OCI-LY1 (cell line): ENCODE data around the gene S100A16.

Source experiments
- H2AFZ ChIP-seq: fragments of 200-600 bp; sonication (generic), shearing (Covaris generic); 2 replicates; pipeline ENCODE4 v1.6.0; 2014; ENCODE audit warnings: antibody characterized with exemption, mild to moderate bottlenecking, low read length
- H3F3A ChIP-seq: fragments of 200-600 bp; sonication (generic), shearing (Covaris generic); 2 replicates; pipeline ENCODE4 v1.6.0; 2014; ENCODE audit warnings: mild to moderate bottlenecking, antibody characterized with exemption, low read length, moderate library complexity; ENCODE audit not compliant: insufficient read depth
- H3K27ac ChIP-seq: fragments of 200-600 bp; sonication (generic); 2 replicates; pipeline ENCODE4 v1.5.1; 2014; ENCODE audit warnings: low read length, mixed run types, mild to moderate bottlenecking, low read depth; ENCODE audit not compliant: poor library complexity, severe bottlenecking
- H3K27me3 ChIP-seq: fragments of 200-600 bp; sonication (generic); 2 replicates; pipeline ENCODE4 v1.6.0; 2014; ENCODE audit warnings: antibody characterized with exemption, mild to moderate bottlenecking, low read length, moderate library complexity; ENCODE audit not compliant: insufficient read depth
- H3K36me3 ChIP-seq: fragments of 200-600 bp; sonication (generic); 2 replicates; pipeline ENCODE4 v1.6.1; 2014; ENCODE audit warnings: mild to moderate bottlenecking, antibody characterized with exemption, low read length, moderate library complexity, mixed read lengths; ENCODE audit not compliant: insufficient read depth
- H3K4me1 ChIP-seq: fragments of 200-600 bp; sonication (generic); 2 replicates; pipeline ENCODE4 v1.5.1; 2014; ENCODE audit warnings: mild to moderate bottlenecking, low read length, moderate library complexity; ENCODE audit not compliant: insufficient read depth, severe bottlenecking
- H3K4me2 ChIP-seq: fragments of 200-600 bp; sonication (generic), shearing (Covaris generic); 2 replicates; pipeline ENCODE4 v1.6.1; 2014; ENCODE audit warnings: low read length
- H3K4me3 ChIP-seq: fragments of 200-600 bp; sonication (generic); 2 replicates; pipeline ENCODE4 v1.5.1; 2014; ENCODE audit warnings: low read length, low read depth, mild to moderate bottlenecking, mixed read lengths; ENCODE audit not compliant: poor library complexity, severe bottlenecking
- H3K79me2 ChIP-seq: fragments of 200-600 bp; shearing (Covaris generic); 2 replicates; pipeline ENCODE4 v1.6.1; 2016; ENCODE audit warnings: mixed run types, low read length, mixed read lengths; ENCODE audit not compliant: insufficient read depth
- H3K9ac ChIP-seq: fragments of 200-600 bp; sonication (generic), shearing (Covaris generic); 2 replicates; pipeline ENCODE4 v1.6.1; 2014; ENCODE audit warnings: mild to moderate bottlenecking, low read length, mixed read lengths
- H3K9me2 ChIP-seq: fragments of 200-600 bp; sonication (generic), shearing (Covaris generic); 2 replicates; pipeline ENCODE4 v1.6.1; 2014; ENCODE audit warnings: low read depth, mild to moderate bottlenecking, low read length, mixed read lengths
- H3K9me3 ChIP-seq: fragments of 200-600 bp; shearing (Covaris generic); 2 replicates; pipeline ENCODE4 v1.6.1; 2014; ENCODE audit warnings: low read length, mixed read lengths
- H4K20me1 ChIP-seq: fragments of 200-600 bp; sonication (generic), shearing (Covaris generic); 2 replicates; pipeline ENCODE4 v1.6.0; 2016; ENCODE audit warnings: mild to moderate bottlenecking, low read length; ENCODE audit not compliant: insufficient read depth
- CTCF ChIP-seq: fragments of 200-600 bp; sonication (generic), shearing (Covaris generic); IDR thresholded peaks from 2 replicates; pipeline ENCODE4 v1.5.1; 2017; ENCODE audit warnings: mild to moderate bottlenecking, antibody characterized with exemption, low read length, moderate library complexity, mixed read lengths
- EZH2 ChIP-seq: fragments of 200-600 bp; sonication (generic), shearing (Covaris generic); IDR thresholded peaks from 2 replicates; pipeline ENCODE4 v1.8.0; 2017; ENCODE audit warnings: borderline replicate concordance, mixed run types, mild to moderate bottlenecking, antibody characterized with exemption, low read length, moderate library complexity, mixed read lengths

The S100A16 gene

DNA sequence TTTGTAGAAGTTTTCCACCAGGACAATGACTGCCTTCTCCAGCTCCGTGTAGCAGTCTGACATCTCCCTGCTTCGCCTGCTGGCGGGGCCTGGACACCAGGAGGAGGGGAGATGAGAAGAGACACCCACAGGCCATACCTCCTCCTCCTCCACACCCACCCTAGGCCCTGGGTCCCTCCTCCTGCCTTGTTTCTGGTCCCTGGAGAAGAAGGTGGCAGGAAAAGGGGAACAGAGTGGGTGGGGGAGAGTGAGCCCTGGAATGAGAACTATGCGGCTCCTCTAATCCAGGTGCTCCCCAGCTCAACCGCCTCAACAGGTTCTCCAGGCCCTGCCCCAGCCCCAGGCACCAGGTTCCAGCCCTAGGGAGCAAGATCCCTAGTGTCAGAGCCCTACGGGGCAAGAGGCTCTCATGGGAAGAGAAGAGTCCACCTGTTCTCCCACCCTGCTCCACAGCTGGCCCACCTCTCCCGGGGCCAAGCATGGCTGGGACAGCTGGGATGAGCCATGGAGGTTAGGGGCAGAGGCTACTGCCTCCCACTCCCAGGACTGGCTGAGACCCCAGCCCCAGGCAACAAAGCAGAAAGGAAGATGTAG, 4.8 kb downstream of the S100A16 start:
- H4K20me1 ChIP-seq = no peaks in the 10 kb centered on the region
- H3K36me3 ChIP-seq = no peaks in the 10 kb centered on the region
- no peaks in the 10 kb centered on the region for H3K4me1 ChIP-seq
- no peak overlapping the region for H3K4me2 ChIP-seq
- H3K9me3 ChIP-seq = no peaks in the 10 kb centered on the region
- no peaks in the 10 kb centered on the region for H3K9me2 ChIP-seq
- no peak overlapping the region for H3K9ac ChIP-seq
- H3F3A ChIP-seq = no peaks in the 10 kb centered on the region
- TF ChIP-seq EZH2 = no peak
- H3K27me3 ChIP-seq = no peaks in the 10 kb centered on the region; the same call in 1 of the 2 replicates
- no peaks in the 10 kb centered on the region for H3K79me2 ChIP-seq
- H2AFZ ChIP-seq = no peak overlapping the region
- H3K27ac ChIP-seq = no peak overlapping the region
- no peak overlapping the region for H3K4me3 ChIP-seq

- Histone ChIP-seq H3K36me3 (no peaks in the 10 kb centered on the region), H2AFZ (no peak overlapping the region), H3K9me3 (no peaks in the 10 kb centered on the region), H3K4me2 (no peak overlapping the region), H3K27me3 (no peaks in the 10 kb centered on the region; the same call in 1 of the 2 replicates), H3K4me1 (no peaks in the 10 kb centered on the region), H4K20me1 (no peaks in the 10 kb centered on the region), H3K79me2 (no peaks in the 10 kb centered on the region), H3K27ac (no peak overlapping the region), H3F3A (no peaks in the 10 kb centered on the region), H3K9ac (no peak overlapping the region), H3K9me2 (no peaks in the 10 kb centered on the region), H3K4me3 (no peak overlapping the region)
- no peak for TF ChIP-seq EZH2
- no peak for TF ChIP-seq CTCF
Measured at GRCh38 chr1:153607381-153607780, 5.6 kb downstream of the S100A16 start.

DNA sequence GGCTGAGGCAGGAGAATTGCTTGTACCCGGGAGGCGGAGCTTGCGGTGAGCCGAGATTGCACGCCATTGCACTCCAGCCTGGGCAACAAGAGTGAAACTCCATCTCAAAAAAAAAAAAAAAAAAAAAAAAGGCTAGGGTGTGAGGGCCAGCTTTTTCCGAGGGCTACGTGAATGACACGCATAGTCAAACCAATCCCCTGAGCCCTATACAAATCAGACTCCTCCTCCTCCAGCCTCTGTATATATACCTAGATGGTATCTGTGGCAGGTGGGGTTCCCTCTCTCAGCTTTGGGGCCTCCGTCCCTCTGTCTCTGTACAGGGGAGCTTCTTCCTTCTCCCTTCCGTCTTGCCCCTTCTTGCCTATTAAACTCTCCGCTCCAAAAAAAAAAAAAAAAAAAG, 6.7 kb downstream of the S100A16 start:
- no peaks in the 10 kb centered on the region for H3K4me1 ChIP-seq
- H3K36me3 ChIP-seq = no peaks in the 10 kb centered on the region
- no peaks in the 10 kb centered on the region for H3K9me3 ChIP-seq
- no peak overlapping the region for H3K4me2 ChIP-seq
- no peaks in the 10 kb centered on the region for H3F3A ChIP-seq
- no peaks in the 10 kb centered on the region for H3K9me2 ChIP-seq
- no peaks in the 10 kb centered on the region for H3K79me2 ChIP-seq
- H3K27me3 ChIP-seq = no peaks in the 10 kb centered on the region; the same call in 1 of the 2 replicates
- TF ChIP-seq CTCF (no peak), EZH2 (no peak)
- no peak overlapping the region for H3K9ac ChIP-seq
- H4K20me1 ChIP-seq = no peaks in the 10 kb centered on the region
- no peak overlapping the region for H3K27ac ChIP-seq
- no peak overlapping the region for H2AFZ ChIP-seq
- no peak overlapping the region for H3K4me3 ChIP-seq

DNA sequence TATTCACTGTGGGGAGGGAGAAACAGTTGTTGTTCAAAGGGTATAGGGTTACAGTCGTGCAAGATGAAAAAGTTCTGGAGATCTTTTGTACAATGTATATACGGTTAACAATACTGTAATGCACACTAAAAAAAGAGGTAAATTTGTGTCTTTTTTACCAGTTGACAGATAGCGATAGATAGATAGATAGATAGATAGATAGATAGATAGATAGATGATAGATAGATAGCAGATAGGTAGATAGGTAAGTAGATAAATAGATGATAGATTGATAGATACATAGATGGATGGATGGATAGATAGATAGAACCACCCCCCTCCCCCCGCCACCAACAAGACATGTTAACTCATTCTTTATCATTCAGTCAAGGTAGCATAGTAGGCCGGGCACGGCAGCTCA, 10.2 kb downstream of the S100A16 start:
- Histone ChIP-seq H3K4me1 (peaks cover 25% of the 10 kb centered on the region), H4K20me1 (no peaks in the 10 kb centered on the region), H3K4me2 (no peak overlapping the region), H2AFZ (no peak overlapping the region), H3K9ac (no peak overlapping the region), H3K9me3 (no peaks in the 10 kb centered on the region), H3K9me2 (no peaks in the 10 kb centered on the region), H3K4me3 (no peak overlapping the region), H3K27ac (no peak overlapping the region), H3K36me3 (no peaks in the 10 kb centered on the region), H3K79me2 (no peaks in the 10 kb centered on the region), H3F3A (no peaks in the 10 kb centered on the region), H3K27me3 (no peaks in the 10 kb centered on the region; the same call in 1 of the 2 replicates)
- TF ChIP-seq CTCF = no peak
- no peak for TF ChIP-seq EZH2
